IPS-15b (cell line): ENCODE measurements around the gene GADD45B.

ENCODE experiments used
- H3K27me3 ChIP-seq: one replicate; pipeline ENCODE4 v1.6.1; 2013; ENCODE audit warnings: low read length; ENCODE audit not compliant: control insufficient read depth, insufficient read depth
- H3K36me3 ChIP-seq: one replicate; pipeline ENCODE4 v1.6.1; 2013; ENCODE audit warnings: low read length; ENCODE audit not compliant: control insufficient read depth, insufficient read depth
- H3K4me1 ChIP-seq: one replicate; pipeline ENCODE4 v1.6.1; 2013; ENCODE audit warnings: mild to moderate bottlenecking, low read length; ENCODE audit not compliant: control insufficient read depth, insufficient read depth
- H3K4me3 ChIP-seq: one replicate; pipeline ENCODE4 v1.5.1; 2013; ENCODE audit warnings: low read depth, low read length
- H3K9ac ChIP-seq: one replicate; pipeline ENCODE4 v1.6.1; 2013; ENCODE audit warnings: low read depth, mild to moderate bottlenecking, low read length
- H3K9me3 ChIP-seq: one replicate; pipeline ENCODE4 v1.6.1; 2013; ENCODE audit warnings: mild to moderate bottlenecking, low read length; ENCODE audit not compliant: control insufficient read depth, insufficient read depth

The GADD45B gene

GRCh38 chr19:2434267-2434666, 41.7 kb upstream of the GADD45B start:
- no peak overlapping the region for H3K4me3 ChIP-seq
- H3K36me3 ChIP-seq = peaks cover 55% of the 10 kb centered on the region
- no peaks in the 10 kb centered on the region for H3K4me1 ChIP-seq
- H3K27me3 ChIP-seq = no peaks in the 10 kb centered on the region
- no peak overlapping the region for H3K9ac ChIP-seq
- no peaks in the 10 kb centered on the region for H3K9me3 ChIP-seq

- Histone ChIP-seq H3K4me3 (no peak overlapping the region), H3K27me3 (no peaks in the 10 kb centered on the region), H3K36me3 (peaks cover 51% of the 10 kb centered on the region), H3K9me3 (no peaks in the 10 kb centered on the region), H3K9ac (no peak overlapping the region), H3K4me1 (no peaks in the 10 kb centered on the region)
Measured at GRCh38 chr19:2434721-2435265, 41.1 kb upstream of the GADD45B start.

- Histone ChIP-seq H3K9me3 (no peaks in the 10 kb centered on the region), H3K4me1 (no peaks in the 10 kb centered on the region), H3K4me3 (no peak overlapping the region), H3K9ac (no peak overlapping the region), H3K27me3 (no peaks in the 10 kb centered on the region), H3K36me3 (peaks cover 53% of the 10 kb centered on the region)
Measured at GRCh38 chr19:2436384-2436783, 39.5 kb upstream of the GADD45B start.

- no peak overlapping the region for H3K4me3 ChIP-seq
- no peak overlapping the region for H3K9ac ChIP-seq
- no peaks in the 10 kb centered on the region for H3K27me3 ChIP-seq
- peaks cover 47% of the 10 kb centered on the region for H3K36me3 ChIP-seq
- no peaks in the 10 kb centered on the region for H3K9me3 ChIP-seq
- H3K4me1 ChIP-seq = no peaks in the 10 kb centered on the region
Measured at GRCh38 chr19:2436926-2437325, 39.0 kb upstream of the GADD45B start.

DNA sequence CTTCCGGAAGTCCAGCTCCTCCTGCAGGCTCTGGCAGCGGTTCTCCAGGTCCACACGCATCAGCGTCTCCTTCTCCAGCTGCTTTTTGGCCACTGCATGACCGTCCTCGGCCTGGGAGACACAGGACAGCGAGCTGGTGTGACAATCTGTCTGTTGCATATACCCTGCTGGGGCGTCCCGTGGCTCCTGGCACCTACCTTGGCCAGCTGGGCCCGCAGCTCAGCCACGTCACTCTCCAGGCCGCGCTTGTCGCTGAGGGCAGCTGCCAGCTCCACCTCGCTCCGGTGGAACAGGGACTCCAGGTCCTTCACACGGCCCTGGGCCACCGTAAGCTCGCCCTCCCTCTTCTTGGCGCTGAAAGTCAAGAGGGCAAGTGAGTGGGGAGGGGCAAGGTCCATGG, 37.7 kb upstream of the GADD45B start:
- Histone ChIP-seq H3K9ac (no peak overlapping the region), H3K4me3 (no peak overlapping the region), H3K36me3 (peaks cover 48% of the 10 kb centered on the region), H3K4me1 (no peaks in the 10 kb centered on the region), H3K27me3 (no peaks in the 10 kb centered on the region), H3K9me3 (no peaks in the 10 kb centered on the region)

DNA sequence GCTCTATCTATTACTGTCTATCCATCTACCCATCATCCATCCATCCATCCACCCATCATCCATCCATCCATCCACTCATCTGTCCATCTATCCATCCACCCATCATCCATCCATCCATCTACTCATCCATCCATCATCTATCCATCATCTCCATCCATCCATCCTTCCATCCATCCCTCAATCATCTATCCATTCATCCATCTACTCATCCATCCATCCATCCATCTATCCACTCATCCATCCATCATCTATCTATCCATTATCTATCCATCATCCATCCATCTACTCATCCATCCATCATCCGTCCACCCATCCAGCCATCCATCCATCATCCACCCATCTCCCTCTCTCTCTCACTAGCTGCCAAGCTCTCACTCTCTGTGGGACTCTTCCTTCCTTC, 35.4 kb upstream of the GADD45B start:
- Histone ChIP-seq H3K4me1 (no peaks in the 10 kb centered on the region), H3K27me3 (no peaks in the 10 kb centered on the region), H3K9me3 (no peaks in the 10 kb centered on the region), H3K36me3 (peaks cover 49% of the 10 kb centered on the region), H3K4me3 (no peak overlapping the region), H3K9ac (no peak overlapping the region)

DNA sequence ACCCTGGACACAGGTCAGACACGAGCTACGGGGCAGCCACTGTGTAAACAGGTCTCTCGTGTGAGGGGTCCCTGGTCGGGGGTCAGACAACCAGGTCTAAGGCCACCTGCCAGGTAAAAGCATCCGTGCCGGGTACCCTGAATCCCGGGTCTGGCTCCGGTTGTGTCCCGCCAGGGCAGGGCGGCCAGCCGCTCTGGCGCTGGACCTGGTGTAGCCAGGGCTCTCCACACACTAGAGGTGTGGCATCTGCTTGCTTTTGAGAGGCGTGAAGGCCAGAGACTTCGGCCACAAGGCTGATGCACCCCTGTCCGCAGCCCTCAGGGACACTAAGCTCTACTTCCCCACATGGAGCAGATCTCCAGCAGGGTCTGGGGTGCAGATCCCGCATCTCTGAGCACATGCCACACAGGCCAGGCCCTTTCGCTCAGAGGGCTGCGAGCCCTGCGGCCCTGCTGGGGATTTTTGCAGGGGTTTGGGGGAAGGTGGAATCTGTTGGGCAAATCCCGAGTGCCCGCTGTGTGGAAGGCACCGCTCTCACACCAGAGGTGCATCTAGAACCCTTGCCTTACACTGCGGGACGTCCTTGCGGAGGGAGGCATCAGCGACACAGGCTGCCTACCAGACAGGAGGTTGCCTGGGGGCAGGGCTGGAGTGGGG, 34.7 kb upstream of the GADD45B start:
- H3K9me3 ChIP-seq = no peaks in the 10 kb centered on the region
- H3K9ac ChIP-seq = no peak overlapping the region
- H3K27me3 ChIP-seq = no peaks in the 10 kb centered on the region
- H3K4me1 ChIP-seq = no peaks in the 10 kb centered on the region
- peaks cover 49% of the 10 kb centered on the region for H3K36me3 ChIP-seq
- H3K4me3 ChIP-seq = no peak overlapping the region

DNA sequence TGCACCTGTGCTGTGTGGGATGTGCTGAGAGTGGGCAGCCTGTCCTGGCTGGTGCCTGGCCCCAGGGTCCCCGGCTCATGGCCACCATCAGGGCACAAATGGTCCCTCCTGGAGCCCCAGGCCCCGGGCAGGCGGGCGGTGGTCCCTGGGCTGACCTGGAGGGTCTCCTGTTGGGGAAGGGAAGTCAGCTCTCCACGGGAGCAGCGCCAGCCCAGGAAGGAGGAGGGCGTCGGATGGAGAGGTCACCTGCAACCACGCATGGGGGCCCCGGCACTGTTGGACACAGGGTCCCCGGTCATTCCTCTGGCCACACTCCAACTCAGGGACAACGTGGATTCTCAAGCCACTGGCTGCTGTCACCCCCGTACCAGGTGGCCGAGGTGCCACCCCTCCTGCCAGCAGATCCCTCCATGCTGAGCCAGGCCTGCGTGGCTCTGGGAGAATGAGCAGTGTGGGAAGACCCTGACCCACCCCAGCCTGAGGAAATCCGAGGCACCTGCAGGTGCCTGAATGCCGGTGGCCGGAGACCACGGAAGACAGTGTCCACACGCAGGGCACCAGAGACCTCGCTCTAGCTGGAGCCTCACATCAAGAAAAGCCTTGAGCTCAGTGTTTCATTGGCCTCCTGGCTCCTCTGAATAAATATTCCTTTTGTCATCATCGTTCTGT, 32.7 kb upstream of the GADD45B start:
- Histone ChIP-seq H3K4me1 (no peaks in the 10 kb centered on the region), H3K27me3 (no peaks in the 10 kb centered on the region), H3K9ac (no peak overlapping the region), H3K36me3 (peaks cover 37% of the 10 kb centered on the region), H3K9me3 (no peaks in the 10 kb centered on the region), H3K4me3 (no peak overlapping the region)

DNA sequence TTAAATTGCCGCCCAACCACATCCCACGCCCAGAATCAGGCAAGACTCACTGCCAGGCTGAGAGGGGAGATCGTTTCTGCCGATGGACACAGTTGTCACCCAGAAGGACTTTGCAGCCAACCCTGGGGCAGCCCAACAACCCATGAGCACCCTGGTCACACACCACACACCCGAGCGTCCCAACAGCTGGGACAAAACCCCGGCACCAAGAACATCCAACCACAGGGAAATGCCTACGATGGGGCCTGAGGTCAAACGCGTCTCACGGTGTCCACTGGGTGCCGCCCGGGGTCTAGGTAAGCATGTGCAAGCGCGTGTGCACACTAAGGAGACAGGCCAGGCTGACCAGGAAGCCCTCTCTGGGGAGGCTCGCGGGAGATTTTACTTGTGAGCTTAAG, 32.1 kb upstream of the GADD45B start:
- H3K27me3 ChIP-seq = no peaks in the 10 kb centered on the region
- H3K4me3 ChIP-seq = no peak overlapping the region
- H3K9me3 ChIP-seq = no peaks in the 10 kb centered on the region
- no peak overlapping the region for H3K9ac ChIP-seq
- no peaks in the 10 kb centered on the region for H3K4me1 ChIP-seq
- H3K36me3 ChIP-seq = peaks cover 35% of the 10 kb centered on the region

DNA sequence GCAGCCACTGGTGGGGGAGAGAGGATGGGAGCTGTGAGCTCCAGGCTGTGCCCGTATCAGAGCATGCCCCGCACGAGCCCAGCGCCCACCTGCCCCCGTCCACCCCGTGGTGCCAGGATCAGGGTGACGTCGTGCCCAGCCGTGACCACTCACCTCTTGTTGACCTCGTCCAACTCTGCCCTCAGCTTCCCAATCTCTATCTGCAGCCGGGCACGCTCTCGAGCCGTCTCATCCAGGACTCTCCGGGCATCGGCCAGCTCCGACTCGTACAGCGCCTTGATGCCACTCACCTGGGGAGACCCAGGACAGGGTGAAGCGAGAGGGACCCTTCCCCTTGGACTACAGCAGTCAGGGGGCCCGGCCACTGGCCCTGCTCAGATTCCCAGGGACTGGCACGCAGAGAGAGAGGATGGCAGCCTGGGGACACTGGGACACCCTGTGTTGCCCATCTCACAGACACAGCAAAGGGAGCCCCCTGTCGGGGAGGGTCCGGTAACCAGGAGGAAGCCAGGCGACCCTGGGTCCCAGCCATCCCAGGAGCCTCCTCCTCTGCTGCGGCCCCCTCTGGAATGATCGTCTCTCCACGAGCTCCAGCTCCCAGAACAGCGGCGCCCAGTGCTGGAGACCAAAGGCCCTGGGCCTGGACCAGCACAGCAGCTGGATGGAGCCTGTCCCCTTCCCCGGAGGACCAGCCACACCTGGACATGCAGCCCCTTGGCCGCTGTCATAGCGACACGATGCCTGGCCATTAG, 31.5 kb upstream of the GADD45B start:
- Histone ChIP-seq H3K36me3 (peaks cover 38% of the 10 kb centered on the region), H3K9me3 (no peaks in the 10 kb centered on the region), H3K4me3 (no peak overlapping the region), H3K27me3 (no peaks in the 10 kb centered on the region), H3K9ac (no peak overlapping the region), H3K4me1 (no peaks in the 10 kb centered on the region)

- H3K4me1 ChIP-seq = no peaks in the 10 kb centered on the region
- no peak overlapping the region for H3K9ac ChIP-seq
- H3K9me3 ChIP-seq = no peaks in the 10 kb centered on the region
- no peaks in the 10 kb centered on the region for H3K27me3 ChIP-seq
- peaks cover 32% of the 10 kb centered on the region for H3K36me3 ChIP-seq
- no peak overlapping the region for H3K4me3 ChIP-seq
Measured at GRCh38 chr19:2446381-2446780, 29.5 kb upstream of the GADD45B start.
